ENCODE measurements around the gene HADHA.
A peak's percentile ranks its signal among the peaks of the same experiment; 100 is the strongest.
"Not testable (repeated sequence)": the region's sequence is repeated elsewhere in the genome, so short reads cannot be mapped to it uniquely, and the experiment has no call there.

The HADHA gene

DNA sequence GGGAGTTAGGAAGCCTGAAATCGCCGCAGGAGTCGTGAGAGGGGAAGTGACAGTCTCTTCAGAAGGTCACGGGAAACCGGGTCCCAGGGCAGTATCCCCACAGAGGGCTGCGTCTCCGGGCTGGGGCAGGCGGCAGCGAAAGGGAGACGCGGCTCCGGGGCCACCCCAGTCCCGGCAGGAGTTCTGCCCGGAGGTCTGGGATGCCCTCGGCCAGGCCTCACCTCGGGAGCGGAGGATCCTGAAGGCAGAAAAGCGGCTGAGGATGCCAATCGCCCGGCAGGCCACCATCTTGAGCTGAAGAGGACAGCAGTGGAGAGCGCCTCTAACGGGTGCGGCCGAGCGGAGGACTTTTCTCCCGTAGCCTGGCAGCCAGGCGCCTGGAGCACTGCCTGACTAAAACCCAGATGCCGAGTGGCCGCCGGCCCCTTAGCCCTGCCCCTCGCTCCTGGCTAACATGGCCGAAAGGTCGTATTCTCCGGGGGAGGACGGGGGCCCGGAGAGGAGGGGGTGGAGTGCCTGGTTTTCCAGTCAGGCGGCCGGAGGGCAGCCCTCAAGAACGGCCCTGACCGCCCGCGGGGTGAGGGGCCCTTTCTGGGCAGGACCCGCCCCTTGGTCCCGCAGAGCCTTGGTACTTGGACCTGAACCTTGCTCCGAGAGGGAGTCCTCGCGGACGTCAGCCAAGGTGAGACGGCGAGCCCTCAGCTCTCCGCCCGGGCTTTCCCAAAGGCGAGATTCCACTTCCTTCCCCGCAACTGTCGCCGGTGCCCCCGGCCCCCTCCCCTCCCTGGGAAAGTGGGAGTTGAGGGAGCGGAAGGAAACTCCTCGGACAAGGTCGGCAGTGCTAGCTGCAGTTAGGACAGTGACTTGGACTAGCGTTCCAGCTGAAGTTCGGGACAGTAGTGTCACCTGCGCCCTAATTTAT, at the start of gene HADHA, which contains the start of gene HADHB:
Gene HADHA, minus strand, starts transcription at position 324 of the 922 bp plus-strand sequence. Its CDS starts 36 bp downstream, at position 288.
Gene HADHB, plus strand, starts transcription at position 631 of the 922 bp plus-strand sequence. CDS start 9,316 bp downstream, outside the sequence.
- DNase-seq = peak; percentile 86

DNA sequence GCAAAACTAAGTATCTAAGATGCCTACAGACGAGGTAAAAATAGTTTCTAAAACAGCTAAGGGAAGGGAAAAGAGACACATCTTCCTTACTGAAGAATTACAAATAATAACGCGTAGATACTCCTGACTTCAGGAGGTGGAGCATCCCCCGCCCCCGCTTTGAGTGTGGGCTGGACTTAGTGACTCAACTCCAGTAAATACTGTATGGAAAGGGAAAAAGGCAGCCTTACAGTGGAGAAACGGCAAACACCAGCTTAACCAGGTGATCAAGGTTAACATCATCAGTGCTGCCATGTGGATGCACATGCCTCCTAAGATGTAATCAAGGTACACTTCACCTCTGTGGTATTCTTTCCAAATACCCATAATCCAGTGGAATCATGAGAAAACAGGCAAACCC, 48.2 kb upstream of the HADHA start:
- no peak for DNase-seq

DNA sequence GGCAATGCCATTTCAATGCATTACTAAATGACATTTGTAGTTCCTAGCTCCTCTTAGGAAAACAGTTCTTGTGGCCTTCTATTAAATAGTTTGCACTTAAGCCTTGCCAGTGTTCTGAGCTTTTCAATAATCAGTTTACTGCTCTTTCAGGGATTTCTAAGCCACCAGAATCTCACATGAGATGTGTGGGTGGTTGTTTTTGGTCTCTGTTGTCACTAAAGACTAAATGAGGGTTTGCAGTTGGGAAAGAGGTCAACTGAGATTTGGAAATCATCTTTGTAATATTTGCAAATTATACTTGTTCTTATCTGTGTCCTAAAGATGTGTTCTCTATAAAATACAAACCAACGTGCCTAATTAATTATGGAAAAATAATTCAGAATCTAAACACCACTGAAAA, 45.6 kb upstream of the HADHA start:
- no peak for DNase-seq

DNA sequence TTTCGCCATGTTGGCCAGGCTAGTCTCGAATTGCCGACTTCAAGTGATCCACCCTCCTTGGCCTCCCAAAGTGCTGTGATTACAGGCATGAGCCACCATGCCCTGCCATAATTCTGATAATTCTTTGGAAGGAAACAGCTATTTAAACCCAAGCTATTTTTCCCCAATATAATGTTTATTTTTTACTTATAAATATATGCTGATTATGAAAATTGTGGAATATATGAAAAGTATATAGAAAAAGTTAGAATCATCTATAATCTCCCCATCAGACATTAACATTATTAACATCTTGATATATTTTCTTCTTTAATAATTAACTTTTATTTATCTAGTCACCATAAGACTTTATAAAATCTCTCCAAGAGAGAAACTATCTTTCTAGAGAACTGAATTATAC, 41.5 kb upstream of the HADHA start:
- no peak for DNase-seq

DNA sequence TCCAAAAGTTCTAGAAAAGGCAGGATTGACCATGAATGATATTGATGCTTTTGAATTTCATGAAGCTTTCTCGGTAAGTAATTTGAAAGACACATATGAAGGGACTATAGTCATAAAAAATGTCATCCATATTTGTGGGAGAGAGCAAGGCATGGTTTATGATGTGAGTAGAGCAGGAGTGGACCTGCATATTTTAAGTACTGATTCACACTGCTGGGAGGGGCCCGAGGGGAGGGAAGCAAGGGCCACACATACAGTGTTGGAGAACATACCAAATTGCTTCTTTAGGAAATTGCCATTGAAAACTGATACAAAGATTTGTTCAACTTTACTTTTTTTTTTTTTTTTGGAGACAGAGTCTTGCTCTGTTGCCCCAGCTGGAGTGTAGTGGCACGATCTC, 39.7 kb upstream of the HADHA start:
- DNase-seq = no peak

DNA sequence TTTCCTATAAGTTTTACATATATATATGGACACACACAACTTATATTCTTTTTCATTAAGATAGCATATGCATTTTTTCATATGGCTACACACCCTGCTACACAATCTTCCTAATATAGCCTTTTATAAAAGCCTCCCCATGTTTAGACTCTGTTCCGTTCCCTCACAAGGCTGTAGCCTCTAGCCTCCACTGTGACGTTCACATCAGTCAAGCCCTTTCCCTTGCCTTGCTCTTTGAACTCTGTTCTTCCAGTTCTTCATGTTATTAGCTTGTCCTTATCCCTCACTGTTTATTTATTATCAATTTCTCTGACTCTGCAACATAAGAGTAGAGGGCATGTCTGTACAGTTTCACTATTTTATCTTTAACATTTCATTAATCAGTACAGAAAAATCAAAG, 39.2 kb upstream of the HADHA start:
- DNase-seq = no peak

DNA sequence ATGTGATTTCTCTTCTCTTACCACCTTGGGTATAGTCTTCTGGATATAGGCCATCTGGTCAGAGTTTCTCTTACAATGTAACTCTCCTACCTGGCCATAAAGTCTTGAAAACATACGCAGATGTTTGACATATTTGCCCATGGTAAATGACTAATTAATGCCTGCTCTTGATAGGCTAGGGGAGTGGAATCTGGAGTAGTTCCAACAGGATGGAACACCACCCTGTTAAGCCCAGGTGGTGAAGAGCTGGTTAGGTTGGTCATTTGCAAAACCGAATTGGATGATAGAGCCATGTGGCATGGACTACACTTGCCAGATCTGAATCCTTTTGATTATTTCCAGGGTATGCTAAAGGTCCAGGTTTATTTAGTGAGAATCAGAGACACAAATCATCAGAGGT, 36.8 kb upstream of the HADHA start:
- no peak for DNase-seq

DNA sequence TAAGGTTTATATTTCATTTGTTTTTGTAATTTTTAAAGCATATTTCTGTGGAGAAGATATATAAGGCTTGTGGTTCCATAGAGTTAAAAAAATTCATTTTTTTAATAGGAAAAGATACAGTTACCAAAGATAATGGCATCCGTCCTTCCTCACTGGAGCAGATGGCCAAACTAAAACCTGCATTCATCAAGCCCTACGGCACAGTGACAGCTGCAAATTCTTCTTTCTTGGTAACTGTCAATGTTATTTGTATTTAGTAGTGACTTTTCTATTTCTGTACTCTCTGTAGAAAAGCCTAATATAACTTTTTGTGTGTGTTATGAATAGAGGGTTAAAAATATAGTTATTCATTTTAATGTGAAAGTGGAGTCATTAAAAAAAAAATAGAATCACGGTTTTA, 35.5 kb upstream of the HADHA start:
- no peak for DNase-seq

DNA sequence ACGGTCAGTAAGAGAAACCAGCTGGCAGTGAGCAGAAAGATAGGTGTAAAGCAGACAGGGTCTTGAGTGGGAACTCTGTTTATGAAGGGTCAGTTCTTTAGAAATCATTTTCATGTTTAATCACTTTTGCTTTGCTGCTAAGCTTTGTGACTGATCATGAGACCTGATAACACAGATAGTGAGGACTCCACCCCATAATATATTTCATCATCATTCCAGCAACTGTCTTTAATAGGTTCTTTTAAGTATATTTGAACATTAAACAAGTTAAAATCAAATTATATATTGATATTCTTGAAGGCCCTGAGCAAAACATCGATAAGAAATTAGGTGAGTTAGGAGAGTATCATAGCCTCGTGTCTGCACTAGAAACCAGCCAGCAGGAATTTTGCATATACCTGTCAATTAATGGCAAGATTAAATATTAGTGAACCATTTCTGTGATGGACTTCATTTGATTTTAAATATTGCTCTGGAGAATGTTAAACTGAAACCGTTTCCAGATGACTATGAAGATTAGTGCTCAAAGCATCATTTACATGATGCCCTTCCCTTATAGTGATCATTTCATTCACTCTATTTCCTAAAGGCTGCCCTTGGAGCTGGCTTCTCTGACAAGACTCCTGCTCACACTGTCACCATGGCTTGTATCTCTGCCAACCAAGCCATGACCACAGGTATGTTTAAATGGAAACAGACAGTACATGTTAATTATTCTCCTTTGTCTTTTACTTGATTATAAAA, 32.2 kb upstream of the HADHA start:
- DNase-seq = no peak

DNA sequence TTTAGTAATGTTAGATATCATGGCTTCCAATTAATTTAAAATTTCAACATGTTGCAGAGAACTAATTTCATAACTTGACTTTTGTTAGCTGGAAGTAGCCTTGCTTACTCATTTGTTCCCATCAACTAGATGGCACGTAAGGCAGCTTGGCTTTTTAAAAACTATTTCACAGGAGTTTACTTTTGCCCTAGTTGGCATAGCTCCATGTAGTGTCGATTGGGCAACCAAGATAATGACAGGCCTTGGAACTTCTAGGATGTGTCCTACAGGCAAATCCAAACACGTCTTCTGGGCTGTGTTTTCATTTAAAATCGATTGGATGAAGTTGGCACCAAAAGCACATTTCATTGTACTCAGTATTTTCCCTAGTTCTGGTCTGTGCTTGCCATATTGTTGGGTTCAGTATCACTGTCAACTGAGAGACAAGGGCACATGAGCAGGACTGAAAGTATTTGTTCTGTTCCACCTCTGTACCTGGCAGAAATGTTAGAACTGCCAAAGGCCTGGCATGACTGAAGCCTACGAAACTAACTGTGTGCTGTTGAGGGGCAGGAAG, 29.7 kb upstream of the HADHA start:
- no peak for DNase-seq

DNA sequence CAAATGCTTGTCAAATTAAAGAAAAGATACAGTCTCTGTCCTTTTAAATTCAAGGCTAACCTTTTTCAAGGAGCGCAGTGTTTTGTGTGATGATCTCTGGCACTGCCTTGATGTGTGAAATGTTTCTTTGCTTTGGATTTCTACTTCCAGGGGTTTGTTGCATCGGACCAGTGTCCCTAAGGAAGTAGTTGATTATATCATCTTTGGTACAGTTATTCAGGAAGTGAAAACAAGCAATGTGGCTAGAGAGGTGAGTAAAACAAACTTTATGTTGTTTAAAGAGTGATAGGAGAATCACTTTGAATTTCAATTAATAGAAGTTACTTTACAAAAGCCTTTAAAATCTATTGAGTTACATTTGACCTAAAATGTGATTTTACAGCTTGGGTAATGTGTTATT, 29.1 kb upstream of the HADHA start:
- no peak for DNase-seq

DNA sequence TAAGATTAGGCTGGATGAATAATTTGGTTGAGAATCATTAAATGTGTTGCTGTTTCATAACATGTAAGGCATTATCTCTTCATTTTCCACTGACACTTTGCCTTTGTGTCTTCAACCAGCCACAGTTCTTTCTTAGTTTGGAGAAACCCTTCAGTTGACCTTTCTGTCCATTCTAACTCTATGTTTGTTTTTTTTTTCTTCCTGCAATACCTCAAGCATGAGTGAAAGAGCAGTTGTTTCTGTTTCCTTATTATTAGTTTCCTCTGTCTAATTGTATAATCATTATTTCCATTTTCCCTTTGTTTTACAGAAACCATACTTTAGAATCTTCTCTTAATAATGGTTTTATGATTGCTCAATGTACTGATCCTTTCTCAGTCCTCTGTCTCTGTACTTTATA, 25.9 kb upstream of the HADHA start:
- DNase-seq = no peak

DNA sequence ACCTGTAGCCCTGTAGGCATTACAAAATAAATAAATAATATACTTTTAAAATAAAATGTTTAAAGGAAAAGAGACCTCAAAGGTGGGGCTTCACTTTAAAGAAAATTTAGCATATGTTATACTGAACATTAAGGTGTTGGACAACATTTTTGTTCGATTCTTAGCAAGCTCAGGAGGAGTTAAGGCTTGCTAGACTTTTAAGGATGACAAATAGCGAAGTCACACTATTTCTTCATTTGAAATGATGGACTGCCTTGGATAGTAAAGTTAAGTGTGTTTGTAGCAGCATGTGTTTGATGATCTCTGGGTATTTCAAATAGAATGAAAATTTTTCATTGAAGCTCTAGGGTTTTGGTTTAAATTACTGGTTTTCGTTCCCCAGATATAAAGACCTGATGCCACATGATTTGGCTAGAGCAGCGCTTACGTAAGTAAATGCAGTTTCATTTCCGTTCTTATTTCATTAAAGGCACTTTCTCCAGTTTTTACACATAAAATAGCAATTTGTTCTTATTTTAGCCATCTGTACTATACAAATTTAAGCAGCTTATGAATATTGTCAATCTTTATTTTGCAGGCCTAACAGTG, 25.2 kb upstream of the HADHA start:
- DNase-seq = peak; percentile 5

DNA sequence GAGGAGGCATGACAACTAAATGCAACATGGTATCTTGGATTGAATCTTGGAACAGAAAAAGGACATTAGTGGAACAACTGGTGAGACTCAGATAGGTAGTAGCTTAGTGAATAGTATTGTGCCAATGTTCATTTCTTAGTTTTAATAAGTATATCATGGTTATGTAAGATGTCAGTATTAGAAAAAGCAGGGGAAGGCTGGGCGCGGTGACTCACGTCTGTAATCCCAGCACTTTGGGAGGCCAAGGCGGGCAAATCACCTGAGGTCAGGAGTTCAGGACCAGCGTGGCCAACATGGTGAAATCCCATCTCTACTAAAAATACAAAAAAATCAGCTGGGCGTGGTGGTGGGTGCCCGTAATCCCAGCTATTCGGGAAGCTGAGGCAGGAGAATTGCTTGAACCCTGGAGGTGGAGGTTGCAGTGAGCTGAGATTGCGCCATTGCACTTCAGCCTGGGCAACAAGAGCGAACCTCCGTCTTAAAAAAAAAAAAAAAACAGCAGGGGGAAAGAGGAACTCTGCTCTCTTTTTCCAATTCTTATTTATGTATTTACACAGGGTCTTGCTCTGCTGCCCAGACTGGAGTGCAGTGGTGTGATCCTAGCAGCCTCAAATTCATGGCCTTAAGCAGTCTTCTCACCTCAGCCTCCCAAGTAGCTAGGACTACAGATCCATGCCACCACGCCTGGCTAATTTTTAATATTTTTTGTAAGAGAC, 24.4 kb upstream of the HADHA start:
- DNase-seq = not testable (repeated sequence)

DNA sequence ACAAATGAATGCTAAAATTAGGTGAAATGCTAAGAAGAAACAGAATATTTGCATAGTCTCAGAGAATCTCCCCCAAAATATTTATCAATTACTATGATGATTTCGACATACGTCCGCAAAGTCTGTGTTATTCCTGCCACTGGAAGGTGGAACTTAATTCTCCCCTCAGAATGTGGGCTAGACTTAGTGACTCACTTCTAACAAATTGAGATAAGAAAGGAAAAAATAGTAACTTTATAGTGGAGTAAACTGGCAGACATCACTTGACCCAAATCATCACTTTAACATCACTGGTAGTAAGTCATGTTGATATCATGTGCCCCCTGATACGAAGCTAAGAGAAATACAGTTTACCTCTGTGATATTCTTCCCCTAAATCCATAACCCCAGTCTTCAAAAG, 23.8 kb upstream of the HADHA start:
- no peak for DNase-seq

DNA sequence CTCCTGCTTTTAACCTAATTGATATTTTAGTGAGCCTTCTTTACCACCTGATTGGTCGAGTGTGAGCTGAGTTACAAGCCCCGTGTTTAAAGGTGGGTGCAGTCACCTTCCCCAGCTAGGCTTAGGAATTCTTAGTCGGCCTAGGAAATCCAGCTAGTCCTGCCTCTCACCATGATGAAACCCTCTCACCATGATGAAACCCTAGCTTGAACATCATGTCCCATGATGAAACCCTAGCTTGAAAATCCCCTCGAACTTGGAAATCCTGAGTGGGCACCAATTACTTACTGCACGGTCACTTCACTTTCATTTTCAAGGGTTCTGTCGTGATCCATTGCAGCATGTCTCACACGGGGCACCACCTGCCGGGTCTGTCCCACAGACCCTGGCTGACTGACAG, 14.4 kb upstream of the HADHA start:
- DNase-seq = not testable (repeated sequence)

DNA sequence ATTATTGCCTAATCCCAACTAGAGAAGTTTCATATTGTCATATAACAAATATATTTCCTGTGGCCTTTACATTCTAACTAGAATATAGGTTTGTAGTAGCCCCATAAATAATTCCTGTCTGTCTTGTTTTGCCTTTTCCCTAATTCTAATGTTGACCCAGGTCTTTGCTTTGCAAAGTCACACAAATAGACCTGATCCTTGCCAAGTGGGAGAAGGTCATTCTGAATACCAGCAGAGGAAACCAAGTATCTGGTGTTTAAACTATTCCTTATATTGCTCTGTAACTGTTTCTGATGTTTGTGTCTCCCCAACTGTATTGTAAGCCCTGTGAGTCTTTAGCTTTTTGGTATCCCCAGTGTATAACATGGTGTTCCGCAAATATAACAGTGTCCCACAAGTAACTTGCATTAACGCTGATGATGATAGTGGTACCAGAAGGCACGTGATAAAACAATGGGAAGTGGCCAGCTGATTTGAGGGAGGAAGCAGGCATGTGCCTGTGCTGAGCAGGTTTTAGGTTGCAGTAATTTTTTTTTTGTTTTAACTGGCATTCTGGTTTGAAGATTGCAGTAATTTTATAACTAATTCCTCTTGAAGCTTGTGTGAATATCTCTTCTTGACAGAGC, 11.4 kb upstream of the HADHA start:
- DNase-seq = no peak

DNA sequence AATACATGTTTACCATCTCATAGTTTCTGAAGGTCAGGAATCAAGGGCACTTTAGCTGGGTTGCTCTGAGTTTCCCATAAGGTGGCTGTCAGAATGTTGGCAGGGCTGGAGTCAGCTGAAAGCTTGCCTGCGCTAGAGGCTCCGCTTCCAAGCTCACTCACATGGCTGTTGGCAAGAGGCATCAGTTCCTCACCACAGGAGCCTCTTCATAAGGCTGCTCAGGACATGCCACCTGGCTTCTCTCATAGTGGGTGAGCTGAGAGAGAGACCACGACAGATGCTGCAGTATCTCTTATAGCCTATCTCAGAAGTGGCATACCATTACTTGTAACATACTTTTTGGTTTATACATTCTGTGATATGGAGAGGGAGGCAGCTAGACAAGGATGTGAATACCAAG, 7.5 kb upstream of the HADHA start:
- DNase-seq = no peak

DNA sequence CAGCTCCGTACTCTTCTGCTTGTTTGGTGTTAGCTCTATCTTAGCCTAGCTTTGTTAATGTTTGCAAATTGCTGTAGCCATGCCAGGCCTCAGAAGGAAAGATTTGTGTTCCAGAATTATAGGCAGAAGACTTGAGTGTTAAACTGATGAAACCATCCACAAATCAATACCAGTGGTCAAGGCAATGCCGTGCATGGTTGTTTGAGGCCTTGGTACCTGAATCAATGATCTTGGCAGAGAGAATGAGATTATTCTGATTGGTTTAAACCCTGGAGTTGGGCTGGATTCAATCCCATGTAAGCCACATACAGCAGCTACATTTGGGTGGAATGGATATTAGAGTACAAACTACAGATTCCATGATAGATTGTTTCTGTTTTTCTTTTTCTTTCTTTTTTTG, 5.2 kb upstream of the HADHA start:
- no peak for DNase-seq

DNA sequence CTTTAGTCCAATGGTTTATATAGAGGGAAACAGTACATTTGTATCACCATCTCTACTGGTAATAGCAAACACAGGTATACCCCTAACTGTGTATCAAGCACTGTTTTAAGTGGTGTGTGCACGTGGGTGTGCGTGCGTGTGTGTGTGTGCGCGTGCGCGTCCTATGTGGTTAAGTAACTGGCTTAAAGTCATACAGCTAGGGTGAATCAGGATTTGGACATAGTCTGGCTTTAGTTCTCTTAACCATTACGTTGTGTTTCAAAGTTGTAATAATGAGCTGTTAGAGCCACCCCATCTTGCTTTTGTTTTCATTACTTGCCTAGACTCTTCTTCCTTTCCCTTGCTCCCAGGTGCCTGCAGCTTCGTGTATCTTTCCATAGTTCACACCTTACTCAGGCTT, 2.4 kb upstream of the HADHA start:
- peak; percentile 25 for DNase-seq

DNA sequence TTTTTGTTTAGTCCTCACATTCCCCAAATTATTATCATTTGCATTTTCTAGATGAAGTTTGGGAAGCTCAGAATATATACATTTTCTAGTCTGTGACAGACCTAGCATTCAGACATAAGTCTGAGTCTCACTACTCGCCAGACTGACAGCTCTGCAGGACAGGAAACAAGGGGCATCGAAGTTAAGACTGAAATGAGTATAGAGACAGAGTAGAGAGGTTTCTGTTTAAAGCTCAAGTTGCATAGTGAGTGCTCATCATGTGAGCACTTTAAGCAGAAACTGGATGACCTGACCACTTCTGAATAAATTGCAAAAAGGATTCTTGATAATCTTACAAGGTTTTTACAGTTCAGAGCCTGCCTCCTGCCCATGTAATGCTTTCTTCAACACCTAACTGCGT, 1.4 kb upstream of the HADHA start:
- DNase-seq = peak; percentile 20

DNA sequence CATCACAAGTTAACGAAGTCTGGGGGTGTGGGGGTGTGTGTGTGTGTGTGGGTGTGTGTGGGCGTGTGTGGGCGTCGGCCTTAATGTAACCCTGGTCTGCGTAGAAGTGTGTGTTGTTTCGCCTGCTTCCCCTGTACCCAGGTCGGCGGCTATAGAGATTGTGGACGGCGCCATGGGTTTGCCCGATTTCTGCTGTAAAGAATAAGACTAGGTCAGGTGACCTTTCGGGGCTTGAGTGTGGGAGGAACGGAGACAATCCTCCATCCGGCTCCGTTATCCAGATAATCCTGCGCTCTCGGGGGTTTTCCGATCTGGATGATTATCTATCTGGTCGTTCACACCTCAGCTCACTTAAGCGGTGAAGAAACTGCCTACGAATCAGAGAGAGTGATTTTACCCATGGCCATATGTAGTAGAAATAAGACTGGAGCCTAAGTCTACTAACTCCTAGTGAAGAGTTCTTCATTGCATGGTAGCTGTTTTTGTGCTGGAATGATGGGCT, 850 bp upstream of the HADHA start:
- peak; percentile 58 for DNase-seq
